ENCODE results near the gene KCNK7. TPM values are rescaled to one million over a fixed set of nuclear protein-coding genes. Genes with fewer than 3 reads are reported as not detected.
"Not testable (repeated sequence)": the region's sequence is repeated elsewhere in the genome, so short reads cannot be mapped to it uniquely, and the experiment has no call there.

KCNK7 gene
- total RNA-seq, 3 donors from 2014 or later (not counting 1 experiment from before 2014, with no cell fraction given) = 6.3 to 11.2 (median 7.1) TPM

DNA sequence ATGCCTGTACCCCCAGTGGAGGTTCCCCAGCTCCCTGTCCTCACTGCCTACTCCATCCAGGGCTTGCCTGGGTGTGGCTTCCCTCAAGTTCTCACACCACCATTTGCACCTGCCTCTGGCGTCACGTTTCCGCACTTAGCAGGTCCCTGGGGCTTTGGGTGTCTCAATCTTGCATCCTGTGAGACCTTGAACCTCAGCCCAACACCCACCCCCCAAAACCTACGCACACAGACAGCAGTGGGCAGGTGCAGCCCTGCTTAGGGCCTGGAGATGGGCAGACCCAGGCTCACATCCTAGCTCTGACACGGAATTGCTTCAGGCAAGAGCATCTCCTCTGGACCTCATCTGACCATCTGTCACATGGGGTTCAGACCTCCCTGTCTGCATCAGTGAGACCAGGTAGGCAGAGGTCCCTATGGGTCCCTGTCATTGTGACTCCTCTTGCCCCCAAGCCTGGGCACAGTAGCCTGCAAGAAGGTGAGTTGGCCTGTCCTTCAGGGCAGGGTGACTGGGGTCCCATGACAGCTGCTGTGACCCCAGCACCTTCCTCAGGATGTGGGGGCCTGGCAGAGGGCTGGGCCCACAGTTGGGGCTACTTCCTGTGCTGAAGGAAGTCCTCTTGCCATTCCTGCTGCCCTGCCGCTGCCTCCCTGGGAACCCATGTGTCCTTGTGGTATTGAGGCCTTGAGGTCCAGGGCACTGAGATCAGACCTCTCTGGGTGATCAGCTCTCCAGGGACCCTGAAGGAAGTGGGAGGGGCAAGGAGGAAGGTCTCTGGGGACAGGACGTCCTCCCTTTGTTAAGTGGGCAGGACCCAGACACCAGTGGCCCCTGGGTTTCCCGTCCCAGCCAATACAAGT is 44.3 kb upstream of the KCNK7 start:
- Histone ChIP-seq H3K9me3 (ENCODE audit: control insufficient read depth, insufficient read depth, low read length) (no peaks in the 10 kb centered on the region), H3K36me3 (ENCODE audit: control insufficient read depth, insufficient read depth, low read length) (peaks cover 60% of the 10 kb centered on the region), H3K4me3 (ENCODE audit: low read length) (peak overlapping the region; percentile 57), H3K4me1 (ENCODE audit: control insufficient read depth, insufficient read depth, low read length) (peaks cover 83% of the 10 kb centered on the region), H3K27me3 (ENCODE audit: control insufficient read depth, insufficient read depth, low read length) (no peaks in the 10 kb centered on the region), H3K27ac (ENCODE audit: low read length) (peak overlapping the region; percentile 98)
- no peaks in the 10 kb centered on the region for H3K27me3 Mint-ChIP-seq (ENCODE audit: low read depth in 2 of 2)
- TF ChIP-seq, protein P1, sequence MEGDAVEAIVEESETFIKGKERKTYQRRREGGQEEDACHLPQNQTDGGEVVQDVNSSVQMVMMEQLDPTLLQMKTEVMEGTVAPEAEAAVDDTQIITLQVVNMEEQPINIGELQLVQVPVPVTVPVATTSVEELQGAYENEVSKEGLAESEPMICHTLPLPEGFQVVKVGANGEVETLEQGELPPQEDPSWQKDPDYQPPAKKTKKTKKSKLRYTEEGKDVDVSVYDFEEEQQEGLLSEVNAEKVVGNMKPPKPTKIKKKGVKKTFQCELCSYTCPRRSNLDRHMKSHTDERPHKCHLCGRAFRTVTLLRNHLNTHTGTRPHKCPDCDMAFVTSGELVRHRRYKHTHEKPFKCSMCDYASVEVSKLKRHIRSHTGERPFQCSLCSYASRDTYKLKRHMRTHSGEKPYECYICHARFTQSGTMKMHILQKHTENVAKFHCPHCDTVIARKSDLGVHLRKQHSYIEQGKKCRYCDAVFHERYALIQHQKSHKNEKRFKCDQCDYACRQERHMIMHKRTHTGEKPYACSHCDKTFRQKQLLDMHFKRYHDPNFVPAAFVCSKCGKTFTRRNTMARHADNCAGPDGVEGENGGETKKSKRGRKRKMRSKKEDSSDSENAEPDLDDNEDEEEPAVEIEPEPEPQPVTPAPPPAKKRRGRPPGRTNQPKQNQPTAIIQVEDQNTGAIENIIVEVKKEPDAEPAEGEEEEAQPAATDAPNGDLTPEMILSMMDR (IDR thresholded peaks at IDR 0.05) = no peak
- H3K9me3 Mint-ChIP-seq = no peaks in the 10 kb centered on the region
- intact Hi-C loops (cut with micrococcal nuclease) = loop anchor here (1.0 to 5.0 kb wide), 4 partner anchors 12 to 72 kb away; partner anchors contain the start of genes KAT5 and ZNRD2
- peaks cover 50 to 66% of the 10 kb centered on the region in 2 donors for H3K4me1 Mint-ChIP-seq
- peak; percentile 83 to 94 for DNase-seq
- WGBS (ENCODE audit: insufficient coverage) = under 1% methylated on average over 8 of the region's 8 CpGs
- peak; percentile 61 to 83 (median 70) for ATAC-seq
- peak overlapping the region; percentile 98 to 99 for H3K27ac Mint-ChIP-seq
- H3K4me3 Mint-ChIP-seq = peak overlapping the region; percentile 95
- no peaks in the 10 kb centered on the region for H3K36me3 Mint-ChIP-seq

DNA sequence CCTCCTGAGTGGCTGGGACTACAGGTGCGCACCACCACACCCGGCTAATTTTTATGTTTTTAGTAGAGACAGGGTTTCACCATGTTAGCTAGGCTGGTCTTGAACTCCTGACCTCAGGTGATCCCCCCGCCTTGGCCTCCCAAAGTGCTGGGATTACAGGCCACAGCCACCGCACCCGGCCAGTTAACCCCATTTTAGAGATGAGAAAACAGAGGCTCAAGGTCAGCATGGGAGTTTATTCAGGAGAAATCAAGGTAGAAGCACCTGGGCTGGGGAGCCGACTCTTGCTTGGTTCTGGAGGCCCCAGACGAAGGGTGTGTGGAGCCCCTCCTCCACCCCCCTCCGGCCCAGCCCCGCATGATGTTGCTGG is 43.6 kb upstream of the KCNK7 start:
- not testable (repeated sequence) for DNase-seq; H3K9me3 ChIP-seq (ENCODE audit: control insufficient read depth, insufficient read depth, low read length); ATAC-seq; H3K27me3 ChIP-seq (ENCODE audit: control insufficient read depth, insufficient read depth, low read length); H3K36me3 Mint-ChIP-seq; H3K9me3 Mint-ChIP-seq; H3K27me3 Mint-ChIP-seq (ENCODE audit: low read depth in 2 of 2)
- peaks cover 83% of the 10 kb centered on the region for H3K4me1 ChIP-seq (ENCODE audit: control insufficient read depth, insufficient read depth, low read length)
- peak overlapping the region; percentile 98 for H3K27ac ChIP-seq (ENCODE audit: low read length)
- WGBS (ENCODE audit: insufficient coverage) = 40% methylated on average over 6 of the region's 9 CpGs
- intact Hi-C loops (cut with micrococcal nuclease) = loop anchor here (1.0 to 5.0 kb wide), 2 partner anchors 24 to 73 kb away; partner anchors contain the start of gene KAT5
- peak overlapping the region; percentile 98 to 99 for H3K27ac Mint-ChIP-seq
- H3K4me3 ChIP-seq (ENCODE audit: low read length) = peak overlapping the region; percentile 98
- peaks cover 59% of the 10 kb centered on the region for H3K36me3 ChIP-seq (ENCODE audit: control insufficient read depth, insufficient read depth, low read length)
- peaks cover 54 to 65% of the 10 kb centered on the region in 2 donors for H3K4me1 Mint-ChIP-seq
- H3K4me3 Mint-ChIP-seq = peak overlapping the region; percentile 95

DNA sequence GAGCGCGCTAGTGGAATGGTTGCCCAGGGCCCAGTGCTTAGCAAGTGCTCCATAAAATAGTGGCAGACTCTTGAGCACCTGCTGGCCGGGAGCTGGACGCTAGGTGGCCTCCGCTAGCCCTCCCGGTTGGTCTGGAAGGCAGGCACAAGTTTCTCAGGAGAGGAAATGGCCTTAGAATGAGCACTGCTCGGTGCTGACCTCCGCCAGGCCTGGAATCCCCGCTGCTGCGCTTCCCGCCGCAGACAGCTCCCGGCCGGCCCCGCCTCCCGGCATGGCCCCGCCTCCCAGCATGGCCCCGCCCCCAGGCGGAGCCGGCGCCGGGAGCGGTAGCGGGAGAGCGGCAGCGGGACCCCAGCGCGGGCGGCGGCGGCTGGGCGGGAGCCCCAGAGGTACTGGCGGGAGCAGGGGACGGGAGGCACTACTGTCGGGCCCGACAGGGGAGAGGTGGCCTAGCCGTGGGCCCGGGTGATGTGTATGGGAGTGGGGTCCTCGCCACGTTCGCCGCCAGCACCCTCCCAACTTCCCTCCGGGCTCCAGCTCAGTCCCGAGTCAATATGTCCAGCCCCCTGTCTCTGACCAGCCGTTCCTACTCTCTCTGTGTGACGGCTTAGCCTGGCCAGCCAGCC is 42.3 kb upstream of the KCNK7 start, which contains the start of gene SIPA1:
TSS of gene SIPA1 (plus strand) at position 308 of the 626 bp plus-strand sequence. CDS start 2,821 bp downstream, outside the sequence.
- Histone ChIP-seq H3K9me3 (ENCODE audit: control insufficient read depth, insufficient read depth, low read length) (no peaks in the 10 kb centered on the region), H3K4me1 (ENCODE audit: control insufficient read depth, insufficient read depth, low read length) (peaks cover 83% of the 10 kb centered on the region), H3K27ac (ENCODE audit: low read length) (peak within 1 kb of the TSS; percentile 98), H3K27me3 (ENCODE audit: control insufficient read depth, insufficient read depth, low read length) (no peaks in the 10 kb centered on the region), H3K36me3 (ENCODE audit: control insufficient read depth, insufficient read depth, low read length) (peaks cover 47% of the 10 kb centered on the region), H3K4me3 (ENCODE audit: low read length) (peak within 1 kb of the TSS; percentile 98)
- Mint-ChIP-seq H3K36me3 (no peaks in the 10 kb centered on the region), H3K27ac (peak within 1 kb of the TSS; percentile 98 to 99), H3K27me3 (ENCODE audit: low read depth in 2 of 2) (no peaks in the 10 kb centered on the region), H3K4me1 (peaks cover 52 to 64% of the 10 kb centered on the region in 2 donors), H3K9me3 (no peaks in the 10 kb centered on the region), H3K4me3 (peak within 1 kb of the TSS; percentile 95)
- intact Hi-C loops (cut with micrococcal nuclease) = loop anchor here (5.0 kb wide), 1 partner anchor 74 kb away; the partner anchor contains the start of gene KAT5
- WGBS (ENCODE audit: insufficient coverage) = 3% methylated on average over 46 of the region's 46 CpGs
- DNase-seq (peak; percentile 86 to 88), ATAC-seq (peak; percentile 41 to 62 (median 49))
- TF ChIP-seq, protein P1 (IDR thresholded peaks at IDR 0.05) = peak; percentile 20
